NCI-H2107 treated with DMSO at 0.1 percent for 48 hours (cell line): Measurements from ENCODE around the gene SUSD4.
"Not testable (repeated sequence)": the region's sequence is repeated elsewhere in the genome, so short reads cannot be mapped to it uniquely, and the experiment has no call there.

Experiments
- DNase-seq: peaks from one replicate; lab custom pipeline; 2025; ENCODE audit not compliant: unreplicated experiment; lab: John Stamatoyannopoulos, UW

SUSD4 gene

DNA sequence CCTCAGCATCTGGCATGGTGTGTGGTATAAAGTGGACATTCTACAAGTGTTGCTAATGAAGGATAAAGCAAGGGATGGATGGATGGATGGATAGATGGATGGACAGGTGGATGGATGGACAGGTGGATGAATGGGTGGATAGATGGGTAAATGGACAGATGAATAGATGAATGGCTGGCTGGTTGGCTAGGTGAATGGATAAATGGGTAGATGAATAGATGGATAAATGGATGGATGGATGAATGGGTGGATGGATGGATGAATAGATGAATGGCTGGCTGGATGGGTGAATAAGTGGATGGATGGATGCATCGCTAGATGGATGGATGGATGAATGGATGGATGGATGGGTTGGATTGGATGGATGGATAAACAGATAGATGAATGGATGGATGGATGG, 66.2 kb downstream of the SUSD4 start:
- DNase-seq, result no peak

GRCh38 chr1:223291796-223292195, 72.2 kb downstream of the SUSD4 start:
- no peak for DNase-seq

GRCh38 chr1:223290397-223290796, 73.6 kb downstream of the SUSD4 start:
- DNase-seq, result no peak

DNA sequence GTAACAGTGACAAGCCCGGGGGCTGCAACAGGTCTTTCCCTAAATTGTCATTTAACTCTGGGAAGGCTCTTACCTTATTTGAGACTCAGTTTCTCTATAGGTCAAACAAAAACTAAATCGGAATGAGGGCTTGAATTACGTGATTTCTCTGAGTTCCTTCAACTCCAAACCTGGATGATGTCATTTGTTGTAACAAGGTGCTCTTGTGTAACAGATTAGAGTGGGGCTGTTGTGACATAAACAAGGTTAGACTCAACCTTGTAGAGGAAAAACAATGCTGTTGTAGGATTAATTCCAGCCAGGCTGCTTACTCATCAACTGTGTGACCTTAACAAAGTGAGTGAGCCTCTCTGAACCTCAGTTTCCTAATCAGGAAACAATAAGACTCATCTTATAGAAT, 74.4 kb downstream of the SUSD4 start:
- DNase-seq, result no peak

- DNase-seq, result no peak
Observed at GRCh38 chr1:223288826-223289225, 75.2 kb downstream of the SUSD4 start.

GRCh38 chr1:223285452-223285851, 78.5 kb downstream of the SUSD4 start:
- DNase-seq, result no peak

- DNase-seq, result not testable (repeated sequence)
Observed at GRCh38 chr1:223283697-223284096, 80.3 kb downstream of the SUSD4 start.

DNA sequence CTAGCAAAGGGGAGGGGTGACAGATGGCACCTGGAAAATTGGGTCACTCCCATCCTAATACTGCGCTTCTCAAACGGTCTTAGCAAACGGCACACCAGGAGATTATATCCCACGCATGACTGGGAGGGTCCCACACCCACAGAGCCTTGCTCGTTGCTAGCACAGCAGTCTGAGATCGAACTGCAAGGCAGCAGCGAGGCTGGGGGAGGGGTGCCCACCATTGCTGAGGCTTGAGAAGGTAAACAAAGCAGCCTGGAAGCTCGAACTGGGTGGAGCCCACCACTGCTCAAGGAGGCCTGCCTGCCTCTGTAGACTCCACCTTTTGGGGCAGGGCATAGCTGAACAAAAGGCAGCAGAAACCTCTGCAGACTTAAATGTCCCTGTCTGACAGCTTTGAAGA, 85.7 kb downstream of the SUSD4 start:
- not testable (repeated sequence) for DNase-seq

- no peak for DNase-seq
Observed at GRCh38 chr1:223276029-223276428, 87.9 kb downstream of the SUSD4 start.

DNA sequence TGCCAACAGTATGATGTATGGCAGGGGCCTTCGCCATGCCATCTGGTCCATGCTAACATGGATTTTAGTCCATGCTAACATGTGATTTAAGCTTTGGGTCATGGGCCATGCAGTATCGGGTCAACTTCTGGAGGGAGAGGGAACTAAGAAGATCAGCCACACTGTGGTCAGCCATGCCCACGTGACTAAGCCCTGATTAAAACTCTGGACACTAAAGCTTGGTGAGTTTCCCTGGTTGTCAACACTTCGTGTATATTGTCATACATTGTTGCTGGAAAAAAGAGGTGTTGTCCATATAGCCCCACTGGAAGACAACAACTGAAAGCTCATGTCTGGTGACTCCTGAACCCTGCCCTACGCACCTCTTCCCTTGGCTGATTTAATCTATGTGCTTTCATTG, 90.5 kb downstream of the SUSD4 start:
- no peak for DNase-seq

DNA sequence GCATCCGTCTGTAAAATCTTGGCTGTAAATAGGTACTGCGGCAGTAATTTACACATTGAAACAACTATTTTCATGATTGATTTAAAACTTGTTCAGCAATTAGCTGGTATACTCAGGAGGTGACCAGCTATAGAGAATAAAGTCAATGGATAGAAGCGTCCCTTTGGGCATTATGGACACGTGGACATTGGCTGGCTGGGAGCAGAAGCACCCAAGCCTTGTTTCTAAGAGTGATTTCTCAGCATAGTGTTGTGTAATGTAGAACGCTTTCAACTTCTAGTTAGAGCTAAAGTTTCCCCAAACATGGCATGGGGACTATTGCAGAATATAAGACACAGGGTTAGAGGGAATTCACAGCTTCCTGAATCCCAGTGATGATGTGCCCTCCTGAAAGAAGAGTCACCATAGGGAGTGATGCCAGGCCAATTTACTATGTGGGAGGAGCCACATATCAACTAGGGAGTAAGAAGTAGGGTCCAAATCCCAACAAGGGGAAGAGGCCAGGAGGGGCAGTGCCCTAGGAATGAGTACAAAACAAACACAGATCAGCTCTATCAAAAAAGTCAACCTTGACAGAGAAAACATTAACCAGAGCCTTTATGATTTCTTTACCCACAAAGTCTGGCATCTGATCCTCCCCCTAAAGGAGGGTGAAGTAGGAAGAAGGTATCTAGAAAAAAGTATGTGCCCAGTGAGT, 92.7 kb downstream of the SUSD4 start:
- no peak for DNase-seq

- no peak for DNase-seq
Observed at GRCh38 chr1:223270155-223270554, 93.8 kb downstream of the SUSD4 start.

GRCh38 chr1:223269006-223269405, 95.0 kb downstream of the SUSD4 start:
- DNase-seq, result no peak

DNA sequence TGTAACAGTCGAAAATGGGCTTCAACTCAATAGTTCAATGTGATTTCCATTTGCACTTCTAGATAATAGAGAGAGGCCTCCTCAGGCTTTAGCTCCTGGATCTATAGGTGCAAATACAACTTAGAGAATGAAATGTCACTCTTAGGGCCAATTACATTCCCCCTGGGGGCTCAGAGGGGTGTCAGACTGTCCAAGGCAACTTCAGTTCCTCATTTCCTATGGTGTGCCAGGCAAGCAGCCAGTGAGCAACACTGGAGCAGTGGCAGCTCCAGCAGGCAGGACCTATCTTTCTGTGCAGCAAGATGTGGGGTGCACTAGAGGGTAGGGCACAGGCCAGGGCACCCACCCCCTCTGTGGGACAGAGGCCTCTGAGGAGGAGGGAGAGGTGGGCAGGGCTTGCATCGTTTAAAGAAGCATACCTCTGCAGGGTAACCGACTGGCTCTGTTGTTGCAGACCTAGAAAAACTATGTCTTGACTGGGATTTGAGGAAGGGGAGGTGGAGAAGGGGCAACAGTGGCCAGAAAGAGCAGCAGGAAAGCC, 97.3 kb downstream of the SUSD4 start:
- no peak for DNase-seq

DNA sequence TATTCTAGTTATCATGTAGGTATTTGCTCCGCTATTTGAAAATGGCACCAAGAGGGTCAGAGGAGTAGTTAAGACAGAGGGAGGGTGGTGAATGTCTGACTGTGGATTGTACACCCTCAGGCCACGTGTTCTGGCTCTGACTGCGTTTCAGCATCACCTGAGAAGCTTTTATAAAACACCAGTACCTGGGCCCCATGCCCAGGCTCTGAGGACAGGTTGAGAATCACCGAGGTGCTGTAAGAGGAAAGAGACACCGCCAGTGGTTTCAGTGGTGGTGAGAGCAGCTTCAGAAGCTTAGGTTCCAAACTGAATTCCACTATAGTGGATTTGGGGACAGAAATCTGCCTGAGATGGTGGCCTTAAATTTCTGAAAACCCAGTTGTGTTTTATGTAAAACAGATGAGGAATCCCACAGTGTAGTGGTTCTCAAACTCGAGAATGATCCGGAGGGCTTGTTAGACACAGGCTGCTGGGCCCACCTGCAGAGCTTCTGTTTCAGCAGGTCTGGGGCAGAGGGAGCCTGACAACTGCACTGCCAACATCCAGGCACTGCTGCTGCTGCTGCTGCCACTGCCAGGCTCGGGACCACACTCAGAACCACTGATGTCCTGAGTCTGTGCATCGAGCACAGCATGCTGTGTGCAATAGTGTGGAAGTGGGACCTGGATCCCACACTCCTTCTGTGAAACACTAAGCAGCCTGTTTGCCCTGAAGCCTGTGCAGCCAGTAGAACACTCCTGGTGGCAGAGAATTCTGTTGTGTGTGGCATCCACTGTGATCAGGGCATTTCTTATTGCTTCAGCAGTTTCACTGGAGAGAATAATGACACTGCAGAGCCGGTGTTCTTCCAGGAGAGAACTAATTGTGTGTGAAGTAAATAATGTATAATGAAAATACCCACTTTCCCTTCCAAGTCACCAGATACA, 98.7 kb downstream of the SUSD4 start:
- no peak for DNase-seq

DNA sequence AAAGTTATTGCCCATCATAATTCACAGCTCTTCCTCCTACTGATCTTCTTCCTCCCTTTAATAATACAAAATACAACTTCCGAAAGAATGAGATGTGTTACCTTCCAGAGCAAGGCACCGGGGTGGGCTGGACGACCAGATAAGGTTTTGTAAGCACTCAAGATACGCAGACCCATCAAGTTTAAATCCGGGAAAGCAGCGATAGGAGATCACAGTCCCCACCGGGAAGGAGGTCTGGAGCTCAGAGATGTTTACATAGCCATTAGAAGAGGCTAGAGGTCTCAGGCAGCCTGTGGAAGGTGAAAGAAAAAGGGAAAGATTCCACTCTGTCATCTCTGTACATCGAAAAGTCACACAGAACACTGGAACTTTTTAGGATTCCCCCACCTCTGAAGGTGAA, 99.4 kb downstream of the SUSD4 start:
- no peak for DNase-seq

- no peak for DNase-seq
Observed at GRCh38 chr1:223261914-223262313, 102.1 kb downstream of the SUSD4 start.

- DNase-seq, result no peak
Observed at GRCh38 chr1:223260712-223261111, 103.3 kb downstream of the SUSD4 start.

DNA sequence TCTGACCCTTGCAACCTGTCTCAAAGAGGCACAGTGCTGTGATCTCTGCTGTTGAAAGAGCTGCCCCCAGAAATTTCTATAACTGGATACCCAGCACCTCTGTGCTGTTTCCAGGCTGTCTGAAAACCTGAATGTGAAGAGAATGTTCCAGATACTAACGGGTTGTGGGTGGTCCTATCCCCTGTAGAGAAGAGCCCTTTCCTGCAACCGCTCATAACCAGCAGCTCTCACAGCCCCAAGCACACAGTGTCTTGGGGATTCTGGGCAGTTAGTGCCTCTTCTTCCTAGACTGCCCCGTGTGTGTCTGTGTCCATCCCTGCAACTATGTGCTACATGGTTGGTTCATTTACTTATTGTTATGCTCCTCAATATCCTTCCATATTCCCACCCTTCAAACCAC, 104.5 kb downstream of the SUSD4 start:
- no peak for DNase-seq

GRCh38 chr1:223258751-223259198, 105.2 kb downstream of the SUSD4 start:
- DNase-seq, result peak; percentile 21

DNA sequence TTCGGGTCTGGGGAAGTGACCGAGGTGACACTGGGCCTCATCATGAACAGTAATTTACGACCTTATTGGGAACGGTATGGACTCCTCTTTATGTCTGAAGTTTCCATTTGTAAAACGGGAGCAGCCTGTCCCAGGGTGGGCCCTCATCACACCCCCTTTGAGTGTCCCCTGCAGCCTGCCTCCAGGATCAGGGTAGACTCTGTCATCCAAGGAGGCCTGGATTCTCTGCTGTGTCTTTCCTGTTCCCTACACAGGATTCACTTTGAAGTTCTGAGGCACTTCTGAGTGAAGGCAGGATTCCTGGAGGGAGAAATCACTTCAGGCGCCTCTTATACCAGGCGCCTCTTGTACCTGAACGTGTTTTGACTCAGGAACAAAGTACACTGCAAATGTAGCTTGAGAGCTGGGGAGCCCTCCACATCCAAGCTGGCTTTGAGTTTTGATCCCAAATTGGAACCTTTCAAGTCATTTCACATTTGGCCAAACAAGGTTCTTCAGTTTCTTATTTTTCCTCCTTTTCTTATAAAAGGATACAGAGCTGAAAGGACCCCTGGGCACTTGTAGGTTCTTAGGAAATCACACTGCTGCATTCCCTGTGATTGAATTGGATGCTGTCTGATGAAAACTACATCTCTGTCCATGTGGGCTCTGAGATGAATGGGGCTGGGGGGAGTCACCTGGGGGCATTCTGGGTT, 106.0 kb downstream of the SUSD4 start:
- no peak for DNase-seq
